Prostate gland (tissue), 2 donors: Measurements from ENCODE around the gene KNCN.

Source experiments
- CTCF ChIP-seq, 4 experiments: fragments of 200-600 bp in 2 of 4; fragments of 450-650 bp in 2 of 4; sonication (generic) in 2 of 4; IDR thresholded peaks; 1 replicate in 3 of 4; 2 replicates in 1 of 4; pipeline ENCODE4 v1.5.1; 2016 to 2019; ENCODE audit warnings: antibody characterized with exemption in 4 of 4, mild to moderate bottlenecking in 2 of 4, moderate library complexity in 2 of 4
- POLR2A ChIP-seq: fragments of 450-650 bp; IDR thresholded peaks from one replicate; pipeline ENCODE4 v1.6.1; 2016; ENCODE audit warnings: antibody characterized with exemption, mild to moderate bottlenecking

GRCh38 chr1:46554597-46555381 lies 3.3 kb upstream of the KNCN start:
- TF ChIP-seq CTCF (IDR thresholded peaks at IDR 0.05) (no peak), POLR2A (no peak)
